HFF-Myc (cell line): ENCODE measurements around the gene TXNL4B.

ENCODE experiments used
- DNase-seq: peaks from one replicate; pipeline ENCODE4 v3.0.0-alpha.2; 2011; ENCODE audit warnings: low read depth; ENCODE audit errors: extremely low read depth
- H3K4me3 ChIP-seq: replicated peaks from 2 replicates; pipeline ENCODE4 v1.5.1; 2011; ENCODE audit warnings: low read depth, mild to moderate bottlenecking, control low read depth, low read length
- CTCF ChIP-seq: IDR thresholded peaks from 2 replicates; pipeline ENCODE4 v1.5.1; 2012; ENCODE audit warnings: mild to moderate bottlenecking, low read depth, low read length, control low read depth; ENCODE audit errors: missing control alignments

The TXNL4B gene

GRCh38 chr16:72073560-72074230 lies 19.7 kb downstream of the TXNL4B start:
- no peak for DNase-seq
- no peak overlapping the region for H3K4me3 ChIP-seq
- no peak for TF ChIP-seq CTCF

GRCh38 chr16:72072514-72073342 lies 20.7 kb downstream of the TXNL4B start:
- H3K4me3 ChIP-seq = no peak overlapping the region
- peak; percentile 10 for DNase-seq
- no peak for TF ChIP-seq CTCF

- no peak for DNase-seq
- TF ChIP-seq CTCF = no peak
- H3K4me3 ChIP-seq = no peak overlapping the region
These were observed 24.5 kb downstream of the TXNL4B start for GRCh38 chr16:72068930-72069329.

DNA sequence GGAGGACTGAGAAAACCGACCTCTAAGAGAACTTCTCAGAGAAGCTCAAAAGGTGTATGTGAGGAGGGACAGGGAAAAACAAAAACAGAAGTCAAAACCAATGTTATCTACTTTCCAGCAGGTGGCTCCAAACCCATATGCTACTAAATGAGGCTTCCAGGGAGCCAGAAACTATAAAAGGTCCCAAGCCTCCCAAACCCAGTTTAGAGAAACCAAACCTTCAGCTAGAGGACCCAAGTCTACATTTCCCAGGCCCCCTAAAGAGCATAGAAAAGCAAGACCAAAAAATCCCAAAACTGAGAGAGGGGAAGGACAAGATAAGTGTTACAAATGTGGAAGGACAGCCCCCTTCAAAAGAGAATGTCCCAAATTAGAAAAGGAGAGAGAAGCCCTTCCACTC lies 26.7 kb downstream of the TXNL4B start:
- no peak overlapping the region for H3K4me3 ChIP-seq
- peak; percentile 55 for TF ChIP-seq CTCF
- no peak for DNase-seq

DNA sequence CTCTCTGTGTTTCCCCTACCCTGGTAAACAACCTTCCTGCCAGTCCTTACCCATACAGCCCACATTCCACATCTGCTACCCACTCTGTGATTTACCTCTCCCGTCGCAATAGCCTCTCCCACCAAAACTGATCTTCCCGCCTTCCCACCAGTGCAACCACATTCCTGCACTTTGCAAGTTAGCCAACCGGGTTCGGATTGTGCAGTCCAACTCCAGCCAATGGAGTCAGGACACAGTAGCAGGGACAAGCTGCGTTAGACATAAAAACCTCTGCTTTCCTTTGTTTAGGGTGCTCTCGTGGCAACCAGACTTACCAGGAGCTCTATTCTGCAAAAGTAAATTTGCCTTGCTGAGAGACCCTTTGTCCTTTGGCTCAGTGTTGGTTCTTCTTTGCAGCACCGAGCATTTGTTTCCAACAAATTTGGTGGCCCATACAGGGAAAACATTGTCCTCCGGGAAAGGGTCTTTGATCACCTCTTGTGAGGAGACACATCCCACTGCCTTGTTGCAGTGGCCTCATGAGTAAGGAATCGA lies 29.0 kb downstream of the TXNL4B start:
- no peak for TF ChIP-seq CTCF
- H3K4me3 ChIP-seq = no peak overlapping the region
- no peak for DNase-seq

- TF ChIP-seq CTCF = no peak
These were observed 31.9 kb downstream of the TXNL4B start for GRCh38 chr16:72061564-72061963.

More at GRCh38 chr16:72061564-72061963, 31.9 kb downstream of the TXNL4B start:
- H3K4me3 ChIP-seq = no peak overlapping the region
- no peak for DNase-seq
